ENCODE measurements around the gene PTDSS2. TPM values are rescaled to one million over a fixed set of nuclear protein-coding genes. Genes with fewer than 3 reads are reported as not detected.

Gene PTDSS2
- polyA plus RNA-seq, 3 donors, result 9.3 to 18.3 (median 12.4) TPM

DNA sequence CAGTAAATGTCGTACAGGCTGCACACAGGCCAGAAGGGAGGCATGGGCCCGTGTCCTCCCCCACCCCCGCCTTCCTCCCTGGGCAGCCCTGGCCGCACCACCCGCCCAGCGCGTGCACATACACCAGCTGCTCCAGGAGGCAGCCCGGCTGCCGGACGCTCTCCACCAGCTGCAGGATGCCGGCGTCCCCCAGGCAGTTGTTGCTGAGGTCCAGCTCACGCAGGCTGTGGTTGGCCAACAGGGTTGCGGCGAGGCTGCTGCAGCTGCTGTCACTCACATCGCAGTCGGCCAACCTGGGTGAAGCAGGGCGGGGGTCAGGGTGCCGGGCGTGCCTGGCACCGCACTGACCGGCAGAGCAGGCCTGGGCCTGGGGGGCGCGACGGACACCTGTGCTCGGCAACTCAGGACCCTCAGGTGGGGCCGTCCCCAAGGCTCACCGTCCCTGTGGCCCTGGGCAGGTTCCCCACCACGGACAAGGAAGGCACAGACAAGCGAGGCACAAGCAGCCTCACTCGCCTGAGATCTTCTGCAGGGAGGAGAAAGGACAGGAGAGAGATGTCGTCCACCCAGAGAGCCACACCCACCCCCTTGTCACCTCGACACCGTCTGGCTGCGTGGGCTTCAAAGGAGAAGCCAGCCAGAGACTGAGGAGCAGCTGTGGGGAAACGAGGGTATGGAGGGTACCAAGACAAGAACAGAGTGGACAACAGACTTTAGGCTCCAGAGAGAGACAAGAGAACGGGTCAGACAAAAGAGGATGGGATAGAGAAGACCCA, 44.9 kb downstream of the PTDSS2 start:
- Histone ChIP-seq H3K27ac (ENCODE audit: low read depth in 1 of 2, low read length in 2 of 2) (no peak overlapping the region), H4K20me1 (ENCODE audit: insufficient read depth, low read length) (peaks cover 73% of the 10 kb centered on the region), H3K27me3 (ENCODE audit: control insufficient read depth in 2 of 2, insufficient read depth in 2 of 2, low read length in 2 of 2) (no peaks in the 10 kb centered on the region), H3K4me2 (replicated peaks; ENCODE audit: extremely low read depth, low read length, poor library complexity, severe bottlenecking) (no peak overlapping the region), H2AFZ (ENCODE audit: insufficient read depth, low read depth, low read length, poor library complexity, severe bottlenecking) (no peak overlapping the region), H3K36me3 (replicated peaks in 1 of 2; ENCODE audit: control insufficient read depth in 1 of 2, insufficient read depth in 2 of 2, low read length in 2 of 2) (peaks cover 75 to 80% of the 10 kb centered on the region in 2 donors), H3K9ac (ENCODE audit: insufficient read depth, low read length, poor library complexity, severe bottlenecking) (no peak overlapping the region), H3K4me1 (ENCODE audit: control insufficient read depth in 1 of 2, insufficient read depth in 2 of 2, low read length in 2 of 2) (no peaks in the 10 kb centered on the region), H3K4me3 (replicated peaks in 1 of 3; ENCODE audit: low read depth in 2 of 3, low read length in 3 of 3) (no peak overlapping the region), H3K9me3 (replicated peaks in 1 of 2; ENCODE audit: control insufficient read depth in 1 of 2, insufficient read depth in 1 of 2, low read length in 2 of 2) (no peaks in the 10 kb centered on the region), H3K79me2 (ENCODE audit: insufficient read depth, low read length) (peaks cover 33% of the 10 kb centered on the region)
- Mint-ChIP-seq H3K36me3 (peaks cover 53 to 82% of the 10 kb centered on the region in 2 donors), H3K27ac (peak overlapping the region in 5 of 7 donors; percentile 57 to 84 (median 72)), H3K27me3 (ENCODE audit: low read depth in 3 of 3) (peaks cover 0 to 6% (median 2%) of the 10 kb centered on the region in 3 donors), H3K4me1 (no peaks in the 10 kb centered on the region), H3K4me3 (no peak overlapping the region), H3K9me3 (no peaks in the 10 kb centered on the region)
- intact Hi-C loops (cut with micrococcal nuclease), result no loop called here
- TF ChIP-seq CTCF (IDR thresholded peaks at IDR 0.05), result no peak
- no peak for DNase-seq
- 91% methylated on average over 26 of the region's 37 CpGs for WGBS (ENCODE audit: insufficient coverage)

DNA sequence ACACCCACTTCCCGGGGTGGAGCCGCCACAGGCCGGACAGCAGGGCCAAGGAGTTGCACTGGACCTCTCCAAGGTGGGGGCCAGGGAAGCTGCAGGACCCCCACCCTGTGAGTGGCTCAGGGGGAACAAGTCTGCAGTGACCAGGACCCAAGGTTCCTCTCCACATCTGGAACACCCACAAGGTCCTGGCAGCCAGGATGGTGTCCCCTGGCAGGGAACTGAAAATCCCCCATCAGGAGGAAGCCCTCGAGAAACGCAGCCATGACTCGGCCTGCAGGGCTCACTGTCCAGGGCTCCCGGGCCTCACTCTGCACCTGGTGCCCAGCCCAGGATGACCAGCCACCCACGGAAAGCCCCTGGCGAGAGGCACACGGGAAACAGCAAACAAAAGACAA, 45.5 kb downstream of the PTDSS2 start:
- Histone ChIP-seq H3K4me2 (replicated peaks; ENCODE audit: extremely low read depth, low read length, poor library complexity, severe bottlenecking) (no peak overlapping the region), H3K4me1 (ENCODE audit: control insufficient read depth in 1 of 2, insufficient read depth in 2 of 2, low read length in 2 of 2) (peaks cover 2% of the 10 kb centered on the region in 2 donors), H2AFZ (ENCODE audit: insufficient read depth, low read depth, low read length, poor library complexity, severe bottlenecking) (no peak overlapping the region), H3K4me3 (replicated peaks in 1 of 3; ENCODE audit: low read depth in 2 of 3, low read length in 3 of 3) (no peak overlapping the region), H3K79me2 (ENCODE audit: insufficient read depth, low read length) (peaks cover 39% of the 10 kb centered on the region), H4K20me1 (ENCODE audit: insufficient read depth, low read length) (peaks cover 79% of the 10 kb centered on the region), H3K27ac (ENCODE audit: low read depth in 1 of 2, low read length in 2 of 2) (no peak overlapping the region), H3K9ac (ENCODE audit: insufficient read depth, low read length, poor library complexity, severe bottlenecking) (no peak overlapping the region), H3K27me3 (ENCODE audit: control insufficient read depth in 2 of 2, insufficient read depth in 2 of 2, low read length in 2 of 2) (no peaks in the 10 kb centered on the region), H3K36me3 (replicated peaks in 1 of 2; ENCODE audit: control insufficient read depth in 1 of 2, insufficient read depth in 2 of 2, low read length in 2 of 2) (peaks cover 79 to 85% of the 10 kb centered on the region in 2 donors), H3K9me3 (replicated peaks in 1 of 2; ENCODE audit: control insufficient read depth in 1 of 2, insufficient read depth in 1 of 2, low read length in 2 of 2) (no peaks in the 10 kb centered on the region)
- H3K27ac Mint-ChIP-seq, result peak overlapping the region in 4 of 7 donors; percentile 2 to 84 (median 66)
- H3K4me1 Mint-ChIP-seq, result peaks cover 2% of the 10 kb centered on the region
- no peak for TF ChIP-seq CTCF (IDR thresholded peaks at IDR 0.05)
- no peak for DNase-seq
- peaks cover 58 to 87% of the 10 kb centered on the region in 2 donors for H3K36me3 Mint-ChIP-seq
- H3K4me3 Mint-ChIP-seq, result no peak overlapping the region
- intact Hi-C loops (cut with micrococcal nuclease), result no loop called here
- 64% methylated on average over 4 of the region's 10 CpGs for WGBS (ENCODE audit: insufficient coverage)
- H3K27me3 Mint-ChIP-seq (ENCODE audit: low read depth in 3 of 3), result peaks cover 0 to 6% (median 2%) of the 10 kb centered on the region in 3 donors
- H3K9me3 Mint-ChIP-seq, result no peaks in the 10 kb centered on the region

Measured in CD14-positive monocyte (primary cell).